ENCODE measurements around the gene HILPDA. TPM values are rescaled to one million over a fixed set of nuclear protein-coding genes. Genes with fewer than 3 reads are reported as not detected.

HILPDA gene
- total RNA-seq, 2 experiments from 2014 or later: 1.7 TPM

GRCh38 chr7:128417071-128417470 lies 38.6 kb upstream of the HILPDA start:
- POLR2A ChIA-PET: interaction anchor here (0.5 kb wide), 1 partner anchor 15 kb away, joined by 3 read pairs; no protein-coding TSS in a partner anchor
- CTCF ChIA-PET: interaction anchor here (0.8 to 3.7 kb wide), 3 partner anchors 11 to 44 kb away, joined by 3 to 12 read pairs (median 4); no protein-coding TSS in a partner anchor
- no peaks in the 10 kb centered on the region for H3K9me3 ChIP-seq (ENCODE audit: control insufficient read depth in 1 of 2, insufficient read depth in 1 of 2, low read length in 2 of 2)
- H3K9me3 Mint-ChIP-seq: no peaks in the 10 kb centered on the region
- H3K27ac ChIP-seq (ENCODE audit: low read depth in 1 of 2, low read length in 2 of 2): no peak overlapping the region
- H3K4me1 Mint-ChIP-seq (ENCODE audit: low read depth): no peaks in the 10 kb centered on the region
- H3K36me3 Mint-ChIP-seq (ENCODE audit: low read depth): no peaks in the 10 kb centered on the region
- no peak for ATAC-seq (ENCODE audit: poor library complexity)
- intact Hi-C loops (cut with DNase I, micrococcal nuclease): no loop called here
- H3K4me3 ChIP-seq (ENCODE audit: low read length): no peak overlapping the region
- no peaks in the 10 kb centered on the region for H3K36me3 ChIP-seq (ENCODE audit: insufficient read depth, low read length)
- H3K4me1 ChIP-seq (ENCODE audit: insufficient read depth, low read length): no peaks in the 10 kb centered on the region
- no peak overlapping the region for H3K27ac Mint-ChIP-seq
- no peaks in the 10 kb centered on the region for H3K27me3 ChIP-seq (ENCODE audit: control insufficient read depth in 1 of 2, insufficient read depth in 2 of 2, low read length in 2 of 2)
- DNase-seq: no peak
- TF ChIP-seq CTCF (IDR thresholded peaks at IDR 0.05): no peak
- no peaks in the 10 kb centered on the region for H3K27me3 Mint-ChIP-seq
- no peak overlapping the region for H3K4me3 Mint-ChIP-seq

GRCh38 chr7:128419257-128419656 lies 36.4 kb upstream of the HILPDA start:
- DNase-seq (no peak), ATAC-seq (ENCODE audit: poor library complexity) (no peak)
- no peaks in the 10 kb centered on the region for H3K9me3 Mint-ChIP-seq
- no peaks in the 10 kb centered on the region for H3K36me3 Mint-ChIP-seq (ENCODE audit: low read depth)
- H3K4me1 ChIP-seq (ENCODE audit: insufficient read depth, low read length): peaks cover 6% of the 10 kb centered on the region
- H3K36me3 ChIP-seq (ENCODE audit: insufficient read depth, low read length): no peaks in the 10 kb centered on the region
- no peaks in the 10 kb centered on the region for H3K4me1 Mint-ChIP-seq (ENCODE audit: low read depth)
- H3K27ac ChIP-seq (ENCODE audit: low read depth in 1 of 2, low read length in 2 of 2): no peak overlapping the region
- no peaks in the 10 kb centered on the region for H3K27me3 ChIP-seq (ENCODE audit: control insufficient read depth in 1 of 2, insufficient read depth in 2 of 2, low read length in 2 of 2)
- CTCF ChIA-PET: interaction anchor here (1.2 kb wide), 1 partner anchor 32 kb away, joined by 4 read pairs; no protein-coding TSS in a partner anchor
- intact Hi-C loops (cut with DNase I, micrococcal nuclease): no loop called here
- no peaks in the 10 kb centered on the region for H3K9me3 ChIP-seq (ENCODE audit: control insufficient read depth in 1 of 2, insufficient read depth in 1 of 2, low read length in 2 of 2)
- H3K4me3 ChIP-seq (ENCODE audit: low read length): no peak overlapping the region
- POLR2A ChIA-PET: interaction anchor here (1.2 kb wide), 1 partner anchor 11 kb away, joined by 3 read pairs; no protein-coding TSS in a partner anchor
- no peak for TF ChIP-seq CTCF (IDR thresholded peaks at IDR 0.05)
- no peak overlapping the region for H3K4me3 Mint-ChIP-seq
- H3K27me3 Mint-ChIP-seq: no peaks in the 10 kb centered on the region
- H3K27ac Mint-ChIP-seq: no peak overlapping the region

GRCh38 chr7:128420773-128421172 lies 34.9 kb upstream of the HILPDA start:
- H3K4me1 ChIP-seq (ENCODE audit: insufficient read depth, low read length): peaks cover 6% of the 10 kb centered on the region
- intact Hi-C loops (cut with DNase I, micrococcal nuclease): loop anchor here in 1 of 2 experiments (10.0 kb wide), 1 partner anchor 76 kb away; the partner anchor contains the start of gene RBM28
- no peaks in the 10 kb centered on the region for H3K9me3 Mint-ChIP-seq
- H3K4me1 Mint-ChIP-seq (ENCODE audit: low read depth): no peaks in the 10 kb centered on the region
- no peak overlapping the region for H3K4me3 ChIP-seq (ENCODE audit: low read length)
- no peak overlapping the region for H3K27ac Mint-ChIP-seq
- H3K36me3 ChIP-seq (ENCODE audit: insufficient read depth, low read length): no peaks in the 10 kb centered on the region
- ChIA-PET CTCF (no interaction called here), POLR2A (no interaction called here)
- no peaks in the 10 kb centered on the region for H3K9me3 ChIP-seq (ENCODE audit: control insufficient read depth in 1 of 2, insufficient read depth in 1 of 2, low read length in 2 of 2)
- DNase-seq (no peak), ATAC-seq (ENCODE audit: poor library complexity) (no peak)
- no peaks in the 10 kb centered on the region for H3K36me3 Mint-ChIP-seq (ENCODE audit: low read depth)
- H3K27ac ChIP-seq (ENCODE audit: low read depth in 1 of 2, low read length in 2 of 2): no peak overlapping the region
- no peaks in the 10 kb centered on the region for H3K27me3 Mint-ChIP-seq
- no peak for TF ChIP-seq CTCF (IDR thresholded peaks at IDR 0.05)
- H3K27me3 ChIP-seq (ENCODE audit: control insufficient read depth in 1 of 2, insufficient read depth in 2 of 2, low read length in 2 of 2): no peaks in the 10 kb centered on the region
- no peak overlapping the region for H3K4me3 Mint-ChIP-seq
